Measurements from ENCODE around the gene ACTRT2.

Gene ACTRT2

DNA sequence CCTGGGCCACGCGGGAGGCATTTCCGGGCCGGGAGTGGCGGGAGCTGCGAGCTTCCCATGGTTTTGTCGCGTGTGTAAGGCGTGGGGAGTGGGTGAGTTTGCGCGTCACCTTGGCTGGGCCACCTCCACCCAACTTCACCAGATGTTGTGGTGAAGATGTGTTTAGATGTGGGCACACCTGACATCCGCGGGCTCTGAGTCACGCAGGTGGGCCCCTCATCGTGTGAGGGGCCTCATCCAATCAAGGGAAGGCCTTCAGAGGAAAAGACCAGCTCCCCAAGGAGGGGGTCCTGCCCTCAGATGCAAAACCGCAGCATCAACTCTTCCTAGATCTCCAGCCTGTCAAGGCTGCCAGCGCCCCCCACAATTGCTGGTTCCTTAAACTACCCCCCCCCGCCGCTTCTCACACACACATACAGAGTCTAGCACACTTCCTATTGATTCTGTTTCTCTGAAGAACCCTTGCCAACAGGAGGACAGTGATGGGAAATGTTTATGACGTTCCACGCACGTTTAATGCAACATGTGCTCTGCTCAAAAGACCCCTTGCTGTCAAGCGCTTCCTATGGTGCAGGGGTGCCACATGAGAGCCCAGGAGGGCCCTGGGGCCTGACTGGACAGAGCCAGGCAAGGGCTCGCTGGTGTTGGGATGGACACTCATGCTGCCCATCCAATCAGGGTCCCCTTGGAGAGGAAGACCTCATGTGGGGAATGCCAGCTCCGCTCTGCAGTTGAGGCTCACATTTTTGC lies 11.9 kb downstream of the ACTRT2 start:
- peak in 1 of 4 experiments; percentile 15 for DNase-seq

- no peak for DNase-seq
Measured at GRCh38 chr1:3033790-3034090, 12.5 kb downstream of the ACTRT2 start.

- no peak for DNase-seq
Measured at GRCh38 chr1:3034162-3034561, 12.9 kb downstream of the ACTRT2 start.

- no peak for DNase-seq
Measured at GRCh38 chr1:3034728-3035562, 13.7 kb downstream of the ACTRT2 start.

DNA sequence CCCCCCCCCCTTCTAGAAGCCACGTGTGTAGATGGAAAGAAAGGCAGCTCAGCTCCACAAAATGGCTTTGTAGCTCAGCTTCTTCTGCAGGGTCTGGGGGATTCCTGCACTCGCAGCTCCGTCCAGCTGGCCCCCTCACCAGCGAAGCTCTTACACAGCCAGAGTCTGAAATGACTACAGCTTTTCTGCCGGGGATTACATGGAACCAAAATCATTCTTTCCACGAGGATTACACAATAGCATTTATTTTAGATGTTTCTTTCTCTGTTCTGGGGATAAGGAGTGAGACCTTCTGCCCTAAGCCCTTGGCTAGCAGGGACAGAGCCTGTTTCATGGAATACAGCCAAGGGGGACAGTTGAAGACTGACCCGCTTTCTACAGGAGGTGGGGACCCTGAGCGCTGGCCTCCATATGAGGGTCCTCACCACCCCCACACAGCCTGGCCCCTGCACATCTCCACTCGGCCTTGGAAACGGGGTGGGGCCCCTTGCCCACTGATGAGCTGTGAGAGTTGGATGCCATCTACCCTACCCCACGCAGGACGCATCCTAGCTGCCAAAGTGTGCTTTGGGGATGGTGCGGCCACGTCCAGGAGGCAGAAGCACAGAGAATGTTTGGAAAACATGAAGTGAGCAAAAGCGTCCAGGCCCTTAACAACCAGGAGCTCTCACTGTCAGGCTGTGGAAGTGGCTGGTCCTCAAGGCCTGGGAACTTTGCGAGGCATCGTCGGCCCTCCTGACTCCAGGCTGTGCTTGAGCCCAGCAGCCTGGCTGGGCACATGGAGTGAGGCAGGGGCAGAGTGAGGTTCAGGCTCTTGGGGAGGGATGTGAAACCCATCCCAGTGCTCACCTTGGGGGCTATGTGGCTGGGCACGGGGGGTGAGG lies 14.5 kb downstream of the ACTRT2 start:
- DNase-seq, result no peak

DNA sequence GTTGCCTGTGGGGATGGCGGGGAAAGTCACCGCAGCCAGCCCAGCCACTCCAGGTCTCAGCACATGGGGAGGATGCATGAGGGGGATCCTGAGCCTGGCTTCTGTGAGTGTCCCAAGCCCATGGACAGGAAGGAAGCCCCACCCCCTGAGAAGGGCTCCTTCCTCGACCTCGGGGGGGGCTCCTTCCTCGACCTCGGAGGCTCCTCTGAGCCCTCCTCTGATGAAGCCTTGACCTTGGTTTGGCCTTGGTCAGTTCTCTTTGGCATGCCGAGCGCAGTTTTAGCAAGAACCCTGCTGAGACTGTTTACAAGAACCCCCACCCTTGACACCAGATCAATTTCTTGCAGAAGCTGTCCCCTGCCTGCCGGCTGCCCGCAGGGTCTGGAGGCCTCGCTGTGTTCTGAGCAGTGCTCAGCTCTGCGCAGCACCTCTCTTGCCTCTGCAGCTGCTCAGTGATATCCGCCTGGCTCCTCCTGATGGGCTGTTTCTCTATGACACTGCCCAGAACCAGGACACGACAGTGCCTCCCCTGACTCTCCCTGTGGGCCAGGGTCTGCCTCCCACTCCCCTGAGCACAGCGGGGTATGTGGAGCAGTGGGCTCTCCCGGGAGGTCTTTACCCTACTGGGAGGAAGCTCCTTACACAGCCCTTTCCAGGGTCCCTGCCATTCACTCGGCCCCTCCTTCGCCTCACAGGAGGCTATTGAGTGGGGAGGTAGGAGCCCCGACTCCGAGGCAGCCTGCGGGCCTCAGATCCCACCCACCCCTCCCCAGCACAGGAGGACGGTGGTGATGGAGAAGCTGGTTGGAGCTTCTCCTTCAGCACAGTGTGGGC lies 15.4 kb downstream of the ACTRT2 start:
- no peak for DNase-seq

DNA sequence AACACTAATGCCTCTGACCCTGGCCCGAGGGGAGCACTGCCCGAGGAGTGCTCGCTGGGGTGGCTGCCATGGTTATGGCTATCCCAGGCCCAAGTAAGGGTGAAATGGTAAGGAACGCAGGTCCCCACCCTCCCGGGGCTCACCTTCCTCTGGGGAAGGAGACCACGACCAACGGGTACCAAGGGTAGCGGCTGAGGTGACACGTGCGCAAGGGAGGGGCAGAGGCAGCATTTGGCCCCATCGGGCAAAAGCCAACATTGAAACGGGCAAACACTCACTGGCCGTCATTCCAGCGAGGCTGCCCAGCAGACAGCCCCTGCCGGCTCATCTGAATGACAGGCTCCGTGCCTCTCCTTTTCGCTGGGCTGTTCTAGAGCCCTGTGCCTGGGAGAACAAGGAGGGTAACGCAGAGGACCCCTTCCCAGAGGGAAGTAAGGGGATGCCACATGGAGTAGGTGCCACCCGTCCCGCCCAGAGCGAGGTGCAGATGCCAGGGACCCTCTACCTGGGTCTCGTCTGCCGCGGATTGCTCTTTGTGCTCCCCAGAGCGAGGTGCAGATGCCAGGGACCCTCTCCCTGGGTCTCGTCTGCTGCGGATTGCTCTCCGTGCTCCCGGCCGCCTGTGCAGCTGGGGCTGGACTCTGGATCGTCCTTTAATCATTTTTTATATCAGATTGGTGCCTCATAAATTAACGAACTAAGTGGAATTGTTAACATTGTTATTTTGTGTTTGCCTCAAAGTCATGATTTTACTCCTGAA lies 16.2 kb downstream of the ACTRT2 start:
- DNase-seq, result no peak

DNA sequence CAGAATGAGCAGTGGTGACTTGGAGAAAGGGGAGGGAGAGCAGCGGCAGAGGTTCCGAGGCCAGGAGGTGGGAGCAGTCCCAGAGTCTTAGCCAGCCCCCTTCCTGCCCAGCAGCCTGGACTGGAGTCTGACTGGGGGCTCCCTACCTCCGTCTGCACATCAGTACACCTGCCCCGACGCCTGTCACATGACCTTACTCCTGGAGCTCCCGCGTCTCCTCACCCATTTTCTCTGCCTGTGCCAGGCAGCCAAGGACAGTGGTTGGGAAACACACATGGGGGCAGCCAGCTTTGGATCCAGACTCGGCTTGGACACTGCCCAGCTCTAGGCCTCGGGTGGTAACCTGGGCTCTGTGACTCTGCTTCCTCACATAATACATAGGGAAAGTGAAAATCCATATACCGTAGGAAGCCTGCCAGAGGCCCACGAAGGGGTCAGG lies 16.9 kb downstream of the ACTRT2 start:
- DNase-seq, result no peak

- DNase-seq, result no peak
Measured at GRCh38 chr1:3038571-3039181, 17.4 kb downstream of the ACTRT2 start.

GRCh38 chr1:3040004-3040403 lies 18.7 kb downstream of the ACTRT2 start:
- no peak for DNase-seq

DNA sequence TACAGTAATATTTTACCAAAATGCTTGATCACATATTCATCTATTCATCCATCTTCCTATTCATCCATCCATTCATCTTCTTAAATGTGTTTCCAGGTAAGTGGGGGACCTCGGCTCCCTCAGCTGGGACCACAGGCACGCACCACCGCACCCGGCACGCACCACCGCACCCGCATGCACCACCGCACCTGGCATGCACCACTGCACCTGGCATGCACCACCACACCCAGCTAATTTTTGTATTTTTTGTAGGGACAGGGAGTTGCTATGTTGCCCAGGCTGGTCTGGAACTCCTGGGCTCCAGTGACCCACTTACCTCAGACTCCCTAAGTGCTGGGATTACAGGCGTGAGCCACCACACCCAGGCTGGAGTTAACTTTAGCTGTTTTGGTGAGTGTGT lies 21.2 kb downstream of the ACTRT2 start:
- no peak for DNase-seq

DNA sequence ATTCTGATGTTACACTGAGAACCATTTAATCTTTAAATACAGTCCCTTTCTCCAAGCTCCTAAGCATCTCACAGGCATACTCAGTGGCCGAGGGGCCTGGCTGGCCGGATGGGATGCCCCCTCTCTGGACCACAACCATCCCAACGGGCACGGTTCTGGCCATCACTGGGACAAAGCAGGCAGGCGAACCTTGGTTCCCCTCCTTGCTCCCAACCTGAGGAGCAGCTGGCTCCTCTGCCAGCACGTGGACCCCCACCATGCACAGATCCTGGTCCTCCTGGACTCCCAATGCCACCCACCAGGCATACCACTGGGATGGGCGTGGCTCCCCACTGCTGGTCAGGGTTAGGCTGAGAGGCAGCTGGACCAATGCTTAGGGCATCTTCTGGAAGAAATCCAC lies 27.9 kb downstream of the ACTRT2 start:
- DNase-seq, result no peak

DNA sequence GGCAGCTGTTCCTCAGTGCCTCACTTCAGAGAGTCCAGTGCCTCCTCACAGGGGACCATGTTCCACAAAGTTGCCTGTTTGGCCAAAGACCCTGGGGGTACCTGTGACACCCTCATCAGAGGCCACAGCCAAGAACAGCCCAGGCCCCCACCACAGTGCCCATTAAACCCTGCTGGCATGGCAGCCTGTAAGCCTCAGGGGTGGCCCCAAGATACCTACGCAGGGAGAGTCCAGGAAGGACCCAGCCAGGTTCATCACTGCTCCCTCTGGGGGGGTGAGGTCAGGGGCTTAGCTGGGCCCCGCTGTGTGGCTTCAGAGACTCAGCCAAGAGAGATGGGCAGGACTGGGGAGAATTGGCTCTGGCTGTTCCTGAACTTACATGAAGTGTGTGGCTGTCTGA lies 28.6 kb downstream of the ACTRT2 start:
- DNase-seq, result no peak

DNA sequence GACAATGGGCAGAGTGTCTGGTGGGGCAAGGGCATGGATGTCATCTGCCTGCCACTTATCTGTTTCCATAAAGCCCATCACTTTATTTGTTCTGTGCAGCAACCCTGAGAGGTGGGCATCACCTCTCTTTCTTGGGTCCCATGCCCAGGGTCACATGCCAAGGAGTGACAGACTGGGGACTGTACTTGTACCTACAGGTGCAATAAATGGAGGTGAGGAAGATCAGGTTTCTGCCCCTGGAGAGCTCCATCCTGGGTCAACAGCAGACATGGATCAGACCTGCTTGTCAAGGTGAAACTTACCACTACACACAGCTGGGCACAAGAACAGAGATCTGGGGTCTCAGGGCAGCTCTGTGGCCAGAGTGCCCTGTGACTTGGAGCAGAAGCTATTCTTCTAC lies 29.3 kb downstream of the ACTRT2 start:
- no peak for DNase-seq

DNA sequence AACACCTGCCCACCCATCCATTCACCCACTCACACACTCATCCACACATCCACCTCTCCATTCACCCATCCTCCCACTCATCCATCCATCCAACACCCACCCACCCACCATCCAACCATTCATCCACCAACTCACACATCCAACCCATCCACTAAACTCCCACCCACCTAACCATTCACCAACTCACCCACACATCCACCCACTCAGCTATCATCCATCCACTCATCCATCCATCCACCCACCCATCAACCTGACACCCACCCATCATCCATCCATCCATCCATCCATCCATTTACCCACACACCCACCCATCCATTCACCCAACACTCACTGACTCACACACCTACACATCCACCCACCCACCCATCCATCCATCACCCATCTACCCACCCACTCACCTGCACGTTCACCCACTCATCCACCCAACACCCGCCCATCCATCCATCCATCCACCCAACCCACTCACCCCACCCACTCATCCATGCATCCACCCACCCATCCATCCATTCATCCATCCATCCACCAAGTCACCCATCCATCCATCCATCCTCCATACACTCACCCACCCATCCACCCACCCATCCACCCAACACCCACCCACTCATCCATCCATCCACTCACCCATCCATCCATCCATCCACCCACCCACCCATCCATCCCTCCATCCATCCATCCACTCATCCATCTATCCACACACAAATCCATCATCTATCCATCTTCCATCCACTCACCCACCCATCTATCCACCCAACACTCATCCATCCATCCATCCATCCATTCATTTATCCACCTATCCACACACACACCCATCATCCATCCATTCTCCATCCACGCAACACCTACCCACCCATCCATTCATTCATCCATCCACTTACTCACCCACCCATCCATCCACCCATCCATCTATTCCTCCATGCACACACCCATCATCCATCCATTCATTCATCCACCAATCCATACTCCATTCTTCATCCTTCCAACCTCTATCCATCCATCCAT lies 30.3 kb downstream of the ACTRT2 start:
- DNase-seq, result no peak

DNA sequence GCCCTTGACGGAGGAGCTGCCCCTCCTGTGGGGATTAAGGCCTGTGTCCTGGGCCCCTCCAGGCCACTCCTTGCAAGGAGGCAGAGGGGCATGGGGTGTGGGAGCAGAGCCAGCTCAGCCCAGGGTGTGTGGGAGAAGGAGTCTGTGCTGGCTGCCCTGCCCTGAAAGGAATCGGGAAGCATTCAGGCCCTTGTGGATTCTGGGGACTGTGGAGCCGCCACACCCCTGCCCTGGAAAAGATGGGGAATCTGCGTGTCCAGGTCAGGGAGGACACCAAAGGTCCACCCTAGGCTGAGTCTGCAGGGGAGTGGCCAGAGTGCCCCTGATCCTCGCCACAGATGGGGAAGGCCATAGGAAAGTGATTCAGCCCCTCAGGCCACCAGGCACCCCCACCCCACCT lies 31.2 kb downstream of the ACTRT2 start:
- no peak for DNase-seq

GRCh38 chr1:3053366-3053980 lies 32.2 kb downstream of the ACTRT2 start:
- DNase-seq, result no peak

DNA sequence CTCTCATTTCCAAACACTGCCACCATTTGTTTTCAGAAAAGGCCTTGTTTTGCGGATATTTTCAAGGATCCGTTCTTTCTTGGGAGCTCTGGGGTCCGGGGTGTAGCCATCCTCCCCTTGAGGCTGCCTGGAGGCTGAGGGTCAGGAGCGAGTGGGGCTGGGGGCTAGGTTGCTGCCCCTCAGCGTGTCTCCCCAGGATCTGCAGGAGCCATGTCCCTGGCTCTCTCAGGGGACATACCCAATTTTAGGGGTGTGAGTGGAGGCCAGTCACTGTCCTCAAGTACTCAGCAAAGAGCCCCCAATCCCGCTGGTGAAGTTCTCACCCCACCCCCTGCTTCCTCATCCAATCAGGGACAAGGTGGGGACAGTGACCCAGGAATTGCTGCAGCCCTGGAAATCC lies 32.7 kb downstream of the ACTRT2 start:
- no peak for DNase-seq

GRCh38 chr1:3054474-3054873 lies 33.2 kb downstream of the ACTRT2 start:
- no peak for DNase-seq

DNA sequence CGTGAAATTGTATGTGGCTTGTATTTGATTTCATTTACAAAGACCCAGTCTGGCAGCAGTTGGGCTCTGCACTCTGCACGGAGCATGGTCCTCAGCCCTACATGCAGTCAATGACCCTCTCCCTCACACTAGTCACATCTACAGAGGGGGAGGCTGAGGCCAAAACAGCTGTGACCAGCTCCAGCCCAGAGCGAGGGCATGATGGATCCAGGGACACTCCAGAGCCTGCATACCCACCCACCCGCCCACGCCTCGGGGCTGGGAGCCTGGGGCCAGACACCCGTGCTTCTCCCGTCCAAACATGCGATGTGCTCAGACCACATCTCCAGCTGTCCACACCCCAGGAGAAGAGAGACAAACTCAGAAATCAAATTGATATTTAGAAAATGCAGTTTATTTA lies 33.8 kb downstream of the ACTRT2 start:
- DNase-seq, result no peak
